ENCODE results near the gene NFASC. TPM values are rescaled to one million over a fixed set of nuclear protein-coding genes. Genes with fewer than 3 reads are reported as not detected.

The NFASC gene
- total and polyA plus RNA-seq, 9 of the 15 experiments (the other 6 are each of a cell fraction or from before 2014, with no cell fraction given), result 0.03 to 0.16 (median 0.06) TPM; not detected in 6

DNA sequence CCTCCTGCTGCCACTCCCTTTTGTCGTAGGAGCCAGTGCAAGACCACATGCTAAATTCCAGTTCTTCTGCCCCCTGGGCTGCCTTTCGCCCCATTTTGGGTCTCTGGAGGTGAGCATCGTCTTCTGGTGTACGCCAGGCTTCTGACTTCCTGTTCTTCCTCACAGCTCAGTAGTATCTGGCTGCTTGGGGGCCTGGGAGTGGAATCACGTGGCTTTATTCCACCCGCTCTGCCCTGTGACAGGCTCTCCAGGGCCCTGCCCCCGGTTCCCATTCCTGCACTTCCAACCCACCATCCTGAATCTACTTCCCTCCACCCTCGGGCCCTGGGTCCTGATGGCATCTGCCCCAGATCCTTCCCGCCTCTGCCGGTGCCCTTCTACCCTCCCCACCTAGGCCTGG, 3.6 kb downstream of the NFASC start (continued):
- no peak for TF ChIP-seq CBX8 (IDR thresholded peaks at IDR 0.05; ENCODE audit: borderline replicate concordance, extremely low read depth, low read depth, low read length, poor library complexity, severe bottlenecking)

DNA sequence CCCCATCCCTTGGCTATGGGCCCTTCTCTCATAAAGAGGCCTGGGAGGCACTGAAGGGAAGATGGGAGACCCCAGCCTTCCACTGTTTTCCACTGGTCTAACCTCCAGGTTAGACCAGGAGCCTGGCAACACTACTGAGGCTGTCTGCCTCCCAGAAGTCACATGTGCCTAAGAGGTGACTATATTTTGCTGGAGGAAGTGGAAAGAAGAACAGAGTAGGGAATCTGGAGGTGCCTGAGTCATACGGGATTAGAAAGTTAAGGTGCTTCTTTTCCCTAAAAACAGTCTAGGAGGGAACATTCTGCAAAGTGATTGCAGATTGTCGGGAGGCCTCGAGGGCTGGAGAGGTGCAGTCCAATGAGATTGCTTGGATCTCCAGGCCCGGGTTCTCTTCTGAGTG, 4.6 kb downstream of the NFASC start:
- intact Hi-C loops (cut with micrococcal nuclease) (no loop called here), in situ Hi-C loops (cut with MboI) (no loop called here)
- Histone ChIP-seq H3K27ac (ENCODE audit: extremely low read depth, low read depth, low read length) (no peak overlapping the region), H3K9me3 (replicated peaks; ENCODE audit: control insufficient read depth, insufficient read depth, low read depth, low read length) (no peaks in the 10 kb centered on the region), H3K79me2 (ENCODE audit: control insufficient read depth, insufficient read depth, low read length) (no peaks in the 10 kb centered on the region), H3K4me3 (no peak overlapping the region), H2AFZ (ENCODE audit: low read depth, low read length) (no peak overlapping the region), H3K9ac (ENCODE audit: insufficient read depth in 1 of 2, low read depth in 2 of 2, low read length in 2 of 2) (no peak overlapping the region), H3K9me1 (ENCODE audit: control insufficient read depth, insufficient read depth, low read length) (no peaks in the 10 kb centered on the region), H3K36me3 (ENCODE audit: control insufficient read depth, insufficient read depth, low read length) (no peaks in the 10 kb centered on the region), H4K20me1 (replicated peaks; ENCODE audit: control insufficient read depth, insufficient read depth, low read length) (peaks cover 4% of the 10 kb centered on the region; the same call in 1 of the 2 replicates), H3K27me3 (ENCODE audit: control insufficient read depth in 2 of 2, insufficient read depth in 2 of 2, low read length in 2 of 2) (peaks cover 40 to 59% of the 10 kb centered on the region in 2 experiments), H3K4me1 (replicated peaks in 1 of 2; ENCODE audit: control insufficient read depth in 2 of 2, insufficient read depth in 2 of 2, low read length in 2 of 2) (no peaks in the 10 kb centered on the region), H3K4me2 (ENCODE audit: insufficient read depth, low read length) (no peak overlapping the region)
- ATAC-seq (no peak), DNase-seq (ENCODE audit: extremely low read depth in 1 of 4, low spot score in 3 of 4) (no peak), FAIRE-seq (no peak)
- no TSS peak for BruUV-seq (replicated peaks)
- ChIA-PET POLR2A (no interaction called here), CTCF (ENCODE audit: low intra/inter-chr PET ratio) (no interaction called here)
- no peak for TF ChIP-seq CCAR2 (IDR thresholded peaks at IDR 0.05; ENCODE audit: low read depth, low read length)
- TF ChIP-seq ZNF239 (CRISPR knock-in tag; IDR thresholded peaks at IDR 0.05), result no peak
- TF ChIP-seq, protein P1, sequence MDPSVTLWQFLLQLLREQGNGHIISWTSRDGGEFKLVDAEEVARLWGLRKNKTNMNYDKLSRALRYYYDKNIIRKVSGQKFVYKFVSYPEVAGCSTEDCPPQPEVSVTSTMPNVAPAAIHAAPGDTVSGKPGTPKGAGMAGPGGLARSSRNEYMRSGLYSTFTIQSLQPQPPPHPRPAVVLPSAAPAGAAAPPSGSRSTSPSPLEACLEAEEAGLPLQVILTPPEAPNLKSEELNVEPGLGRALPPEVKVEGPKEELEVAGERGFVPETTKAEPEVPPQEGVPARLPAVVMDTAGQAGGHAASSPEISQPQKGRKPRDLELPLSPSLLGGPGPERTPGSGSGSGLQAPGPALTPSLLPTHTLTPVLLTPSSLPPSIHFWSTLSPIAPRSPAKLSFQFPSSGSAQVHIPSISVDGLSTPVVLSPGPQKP (CRISPR knock-in tag; IDR thresholded peaks at IDR 0.05), result no peak
- TF ChIP-seq PCBP2 (IDR thresholded peaks at IDR 0.05; ENCODE audit: low read depth, low read length, poor library complexity, severe bottlenecking), result no peak
- no peak for TF ChIP-seq BCOR (IDR thresholded peaks at IDR 0.05)
- TF ChIP-seq, protein P2, sequence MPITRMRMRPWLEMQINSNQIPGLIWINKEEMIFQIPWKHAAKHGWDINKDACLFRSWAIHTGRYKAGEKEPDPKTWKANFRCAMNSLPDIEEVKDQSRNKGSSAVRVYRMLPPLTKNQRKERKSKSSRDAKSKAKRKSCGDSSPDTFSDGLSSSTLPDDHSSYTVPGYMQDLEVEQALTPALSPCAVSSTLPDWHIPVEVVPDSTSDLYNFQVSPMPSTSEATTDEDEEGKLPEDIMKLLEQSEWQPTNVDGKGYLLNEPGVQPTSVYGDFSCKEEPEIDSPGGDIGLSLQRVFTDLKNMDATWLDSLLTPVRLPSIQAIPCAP (CRISPR knock-in tag; IDR thresholded peaks at IDR 0.05; ENCODE audit: borderline replicate concordance), result no peak
- TF ChIP-seq ZNF274 (IDR thresholded peaks at IDR 0.05; ENCODE audit: borderline replicate concordance, low read depth, low read length), result no peak
- no peak for TF ChIP-seq ZBED1 (IDR thresholded peaks at IDR 0.05)
- 0% methylated on average over 3 of the region's 4 CpGs for WGBS (ENCODE audit: insufficient coverage, low coverage, missing lambda C conversion rate)

Data from K562 (cell line).